ENCODE results near the gene BMPR1A. TPM values are rescaled to one million over a fixed set of nuclear protein-coding genes. Genes with fewer than 3 reads are reported as not detected.

Gene BMPR1A
- total and polyA plus RNA-seq, 2 of the 13 experiments (the other 11 are each of a cell fraction or from before 2014, with no cell fraction given): 17.8 to 44.2 TPM

- Histone ChIP-seq H3K4me3 (replicated peaks in 1 of 3; ENCODE audit: insufficient read depth in 1 of 3, low read depth in 2 of 3, low read length in 3 of 3) (no peak overlapping the region), H3K79me2 (ENCODE audit: insufficient read depth, low read length) (no peaks in the 10 kb centered on the region), H3K4me1 (ENCODE audit: insufficient read depth, low read length) (no peaks in the 10 kb centered on the region), H3K9me3 (ENCODE audit: low read length) (no peaks in the 10 kb centered on the region), H4K20me1 (ENCODE audit: insufficient read depth, low read length) (no peaks in the 10 kb centered on the region; the same call in 1 of the 2 replicates), H3K4me2 (ENCODE audit: low read depth, low read length) (no peak overlapping the region), H3K9ac (ENCODE audit: insufficient read depth, low read depth, low read length) (no peak overlapping the region), H3K27ac (ENCODE audit: extremely low read length, insufficient read depth, low read length) (no peak overlapping the region), H2AFZ (ENCODE audit: low read length) (no peak overlapping the region), H3K36me3 (replicated peaks in 1 of 2; ENCODE audit: control insufficient read depth in 1 of 2, insufficient read depth in 2 of 2, low read length in 2 of 2) (peaks cover 10 to 33% of the 10 kb centered on the region in 2 experiments), H3K27me3 (ENCODE audit: control insufficient read depth in 1 of 2, insufficient read depth in 2 of 2, low read length in 2 of 2) (no peaks in the 10 kb centered on the region)
- DNase-seq (ENCODE audit: low spot score): no peak
- TF ChIP-seq, protein P1, sequence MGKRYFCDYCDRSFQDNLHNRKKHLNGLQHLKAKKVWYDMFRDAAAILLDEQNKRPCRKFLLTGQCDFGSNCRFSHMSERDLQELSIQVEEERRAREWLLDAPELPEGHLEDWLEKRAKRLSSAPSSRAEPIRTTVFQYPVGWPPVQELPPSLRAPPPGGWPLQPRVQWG (CRISPR knock-in tag; IDR thresholded peaks at IDR 0.05; ENCODE audit: borderline replicate concordance, low read depth): no peak
- no peak for TF ChIP-seq NFE2L1 (CRISPR knock-in tag; IDR thresholded peaks at IDR 0.05; ENCODE audit: borderline replicate concordance)
- no peak for TF ChIP-seq HNF4A (CRISPR knock-in tag; IDR thresholded peaks at IDR 0.05)
- TF ChIP-seq PAF1 (CRISPR knock-in tag; IDR thresholded peaks at IDR 0.05): no peak
- no peak for TF ChIP-seq TBX2 (CRISPR knock-in tag; IDR thresholded peaks at IDR 0.05; ENCODE audit: borderline replicate concordance)
- TF ChIP-seq MTF1 (CRISPR knock-in tag; IDR thresholded peaks at IDR 0.05): no peak
- no peak for TF ChIP-seq ZUFSP (CRISPR knock-in tag; IDR thresholded peaks at IDR 0.05; ENCODE audit: borderline replicate concordance)
- no peak for TF ChIP-seq EHMT2 (IDR thresholded peaks at IDR 0.05; ENCODE audit: borderline replicate concordance, low read depth, low read length)
- TF ChIP-seq, protein P2, sequence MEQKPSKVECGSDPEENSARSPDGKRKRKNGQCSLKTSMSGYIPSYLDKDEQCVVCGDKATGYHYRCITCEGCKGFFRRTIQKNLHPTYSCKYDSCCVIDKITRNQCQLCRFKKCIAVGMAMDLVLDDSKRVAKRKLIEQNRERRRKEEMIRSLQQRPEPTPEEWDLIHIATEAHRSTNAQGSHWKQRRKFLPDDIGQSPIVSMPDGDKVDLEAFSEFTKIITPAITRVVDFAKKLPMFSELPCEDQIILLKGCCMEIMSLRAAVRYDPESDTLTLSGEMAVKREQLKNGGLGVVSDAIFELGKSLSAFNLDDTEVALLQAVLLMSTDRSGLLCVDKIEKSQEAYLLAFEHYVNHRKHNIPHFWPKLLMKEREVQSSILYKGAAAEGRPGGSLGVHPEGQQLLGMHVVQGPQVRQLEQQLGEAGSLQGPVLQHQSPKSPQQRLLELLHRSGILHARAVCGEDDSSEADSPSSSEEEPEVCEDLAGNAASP (CRISPR knock-in tag; IDR thresholded peaks at IDR 0.05; ENCODE audit: borderline replicate concordance): no peak
- TF ChIP-seq ZNF839 (CRISPR knock-in tag; IDR thresholded peaks at IDR 0.05; ENCODE audit: borderline replicate concordance): no peak
- TF ChIP-seq ZNF597 (CRISPR knock-in tag; IDR thresholded peaks at IDR 0.05): no peak
- no peak for TF ChIP-seq DBP (CRISPR knock-in tag; IDR thresholded peaks at IDR 0.05; ENCODE audit: not compliant biosample characterization)
- TF ChIP-seq, protein P3, sequence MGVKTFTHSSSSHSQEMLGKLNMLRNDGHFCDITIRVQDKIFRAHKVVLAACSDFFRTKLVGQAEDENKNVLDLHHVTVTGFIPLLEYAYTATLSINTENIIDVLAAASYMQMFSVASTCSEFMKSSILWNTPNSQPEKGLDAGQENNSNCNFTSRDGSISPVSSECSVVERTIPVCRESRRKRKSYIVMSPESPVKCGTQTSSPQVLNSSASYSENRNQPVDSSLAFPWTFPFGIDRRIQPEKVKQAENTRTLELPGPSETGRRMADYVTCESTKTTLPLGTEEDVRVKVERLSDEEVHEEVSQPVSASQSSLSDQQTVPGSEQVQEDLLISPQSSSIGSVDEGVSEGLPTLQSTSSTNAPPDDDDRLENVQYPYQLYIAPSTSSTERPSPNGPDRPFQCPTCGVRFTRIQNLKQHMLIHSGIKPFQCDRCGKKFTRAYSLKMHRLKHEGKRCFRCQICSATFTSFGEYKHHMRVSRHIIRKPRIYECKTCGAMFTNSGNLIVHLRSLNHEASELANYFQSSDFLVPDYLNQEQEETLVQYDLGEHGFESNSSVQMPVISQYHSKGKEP (CRISPR knock-in tag; IDR thresholded peaks at IDR 0.05): no peak
- TF ChIP-seq CENPX (CRISPR knock-in tag; IDR thresholded peaks at IDR 0.05): no peak
- FAIRE-seq: no peak
- 98% methylated on average over 6 of the region's 6 CpGs for WGBS (ENCODE audit: low lambda C conversion rate)
- POLR2A ChIA-PET: interaction anchor here (0.6 to 1.9 kb wide), 2 partner anchors 143 to 858 kb away, joined by 4 read pairs; no protein-coding TSS in a partner anchor
- peak; percentile 33; the same call in 2 of the 3 replicates for ATAC-seq
- CTCF ChIA-PET (ENCODE audit: low intra/inter-chr PET ratio, low total read pairs): interaction anchor here (1.4 to 3.8 kb wide), 4 partner anchors 188 to 211 kb away, joined by 5 to 31 read pairs (median 17); no protein-coding TSS in a partner anchor
- intact Hi-C loops (cut with micrococcal nuclease; ENCODE audit: unreplicated experiment) (loop anchor here (1.0 to 5.0 kb wide), 3 partner anchors 142 to 210 kb away; partner anchors contain the start of gene BMPR1A), in situ Hi-C loops (cut with HindIII; ENCODE audit: extremely low pct_ligation_motif_present, low pct_unique_long_range_greater_than_20kb) (no loop called here)
- BruUV-seq (replicated peaks): no TSS peak
Measured at GRCh38 chr10:86899132-86899531, 142.7 kb downstream of the BMPR1A start.

Measured in HepG2 (cell line).